GM12872 (cell line): Measurements from ENCODE around the gene SULT1C4.
A peak's percentile ranks its signal among the peaks of the same experiment; 100 is the strongest.

Experiments used
- TF ChIP-seq, protein P1 (sequence below): IDR thresholded peaks from 3 replicates; pipeline ENCODE4 v1.5.1; 2011; ENCODE audit warnings: low read depth, mild to moderate bottlenecking, low read length, moderate library complexity; ENCODE audit not compliant: insufficient read depth

Gene SULT1C4

DNA sequence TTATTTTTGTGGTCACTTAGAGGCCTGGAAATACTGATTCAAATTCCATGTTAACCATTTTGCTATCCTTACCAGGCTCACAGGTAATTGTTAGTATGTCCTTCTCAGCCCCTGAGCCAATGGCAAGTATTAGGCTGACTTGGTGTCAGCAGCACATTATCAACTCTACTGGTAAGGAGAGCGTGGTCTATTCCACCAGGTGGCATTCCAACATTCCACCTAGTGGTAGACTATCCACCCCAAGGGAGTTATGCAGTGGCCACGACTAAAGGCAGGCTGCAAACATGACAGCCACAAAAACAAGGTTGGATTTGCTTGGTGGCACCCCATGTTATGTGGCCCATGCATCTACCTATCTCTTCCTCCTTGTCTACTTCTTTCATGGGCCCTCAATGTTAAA lies 39.5 kb downstream of the SULT1C4 start:
- TF ChIP-seq, protein P1, sequence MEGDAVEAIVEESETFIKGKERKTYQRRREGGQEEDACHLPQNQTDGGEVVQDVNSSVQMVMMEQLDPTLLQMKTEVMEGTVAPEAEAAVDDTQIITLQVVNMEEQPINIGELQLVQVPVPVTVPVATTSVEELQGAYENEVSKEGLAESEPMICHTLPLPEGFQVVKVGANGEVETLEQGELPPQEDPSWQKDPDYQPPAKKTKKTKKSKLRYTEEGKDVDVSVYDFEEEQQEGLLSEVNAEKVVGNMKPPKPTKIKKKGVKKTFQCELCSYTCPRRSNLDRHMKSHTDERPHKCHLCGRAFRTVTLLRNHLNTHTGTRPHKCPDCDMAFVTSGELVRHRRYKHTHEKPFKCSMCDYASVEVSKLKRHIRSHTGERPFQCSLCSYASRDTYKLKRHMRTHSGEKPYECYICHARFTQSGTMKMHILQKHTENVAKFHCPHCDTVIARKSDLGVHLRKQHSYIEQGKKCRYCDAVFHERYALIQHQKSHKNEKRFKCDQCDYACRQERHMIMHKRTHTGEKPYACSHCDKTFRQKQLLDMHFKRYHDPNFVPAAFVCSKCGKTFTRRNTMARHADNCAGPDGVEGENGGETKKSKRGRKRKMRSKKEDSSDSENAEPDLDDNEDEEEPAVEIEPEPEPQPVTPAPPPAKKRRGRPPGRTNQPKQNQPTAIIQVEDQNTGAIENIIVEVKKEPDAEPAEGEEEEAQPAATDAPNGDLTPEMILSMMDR, result peak; percentile 22; the same call in 1 of the 3 replicates

DNA sequence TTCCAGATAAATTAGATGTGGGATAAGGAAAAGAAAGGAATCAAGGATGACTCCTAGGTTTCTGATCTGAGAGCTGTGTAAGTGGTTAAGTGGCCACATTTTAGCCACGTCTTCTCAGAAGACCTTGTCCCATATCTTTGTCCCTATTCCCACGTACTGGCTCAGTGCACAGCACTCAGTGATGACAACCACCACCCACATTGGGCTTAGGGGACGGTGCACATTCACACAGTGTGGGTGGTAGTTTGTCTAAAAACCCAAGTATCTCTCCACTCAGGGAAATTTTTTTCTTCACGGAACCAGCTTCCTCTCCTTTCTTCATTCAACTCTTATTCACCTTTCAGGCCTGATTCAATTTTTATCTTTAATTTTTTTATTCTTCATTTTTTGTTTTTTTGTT lies 40.7 kb downstream of the SULT1C4 start:
- TF ChIP-seq, protein P1, result no peak

DNA sequence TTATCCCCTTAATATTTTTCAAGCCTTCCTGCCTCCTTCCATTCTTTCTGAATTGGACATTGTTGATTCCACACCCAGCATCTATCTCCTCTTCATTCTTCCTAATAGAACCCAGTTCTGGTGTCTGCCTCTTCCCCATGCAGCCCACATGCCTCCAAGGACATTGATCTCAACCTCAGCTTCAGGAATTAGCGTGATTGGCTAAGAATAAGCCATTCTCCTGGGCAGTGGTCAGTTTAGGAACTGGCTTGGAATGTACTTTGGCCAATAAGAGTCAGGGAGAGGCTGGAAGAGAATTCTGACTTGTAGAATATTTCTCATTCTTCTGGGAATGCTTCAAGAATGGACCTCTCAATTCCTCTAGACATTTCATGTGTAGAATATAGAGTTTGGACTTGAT lies 45.3 kb downstream of the SULT1C4 start:
- TF ChIP-seq, protein P1, result no peak

GRCh38 chr2:108423502-108424251 lies 45.9 kb downstream of the SULT1C4 start:
- TF ChIP-seq, protein P1, result no peak

- TF ChIP-seq, protein P1, result no peak
Observed at GRCh38 chr2:108428286-108429009, 50.7 kb downstream of the SULT1C4 start.

- TF ChIP-seq, protein P1, result no peak
Observed at GRCh38 chr2:108436976-108437375, 59.2 kb downstream of the SULT1C4 start.
